GM12874 (cell line): Measurements from ENCODE around the gene SNRPN.

Experiments
- CTCF ChIP-seq: IDR thresholded peaks from 2 replicates; pipeline ENCODE4 v1.5.1; 2011; ENCODE audit warnings: low read depth, mild to moderate bottlenecking, control low read depth, low read length, moderate library complexity; ENCODE audit not compliant: insufficient read depth

Gene SNRPN

GRCh38 chr15:24961967-24962366 lies 7.2 kb downstream of the SNRPN start:
- TF ChIP-seq CTCF, result no peak

- TF ChIP-seq CTCF, result no peak
Observed at GRCh38 chr15:24962880-24963279, 8.1 kb downstream of the SNRPN start.

- TF ChIP-seq CTCF, result no peak
Observed at GRCh38 chr15:24966364-24967103, 11.7 kb downstream of the SNRPN start.

GRCh38 chr15:24971052-24971451 lies 16.3 kb downstream of the SNRPN start:
- no peak for TF ChIP-seq CTCF

- no peak for TF ChIP-seq CTCF
Observed at GRCh38 chr15:24971772-24972171, 17.0 kb downstream of the SNRPN start.

- no peak for TF ChIP-seq CTCF
Observed at GRCh38 chr15:24976932-24977331, 22.1 kb downstream of the SNRPN start.

- no peak for TF ChIP-seq CTCF
Observed at GRCh38 chr15:24977686-24978085, 22.9 kb downstream of the SNRPN start.
